Thyroid gland (tissue), 4 donors: ENCODE data around the gene ZDHHC18. TPM values are rescaled to one million over a fixed set of nuclear protein-coding genes. Genes with fewer than 3 reads are reported as not detected.
"Not testable (repeated sequence)": the region's sequence is repeated elsewhere in the genome, so short reads cannot be mapped to it uniquely, and the experiment has no call there.

Source experiments
- DNase-seq, 2 donors: peaks; one replicate each; pipeline ENCODE4 v3.0.0-alpha.2; 2019
- H3K27ac ChIP-seq, 3 donors: fragments of 200-600 bp; sonication (generic); 1 replicate in 2 of 3; 2 replicates in 1 of 3; pipeline ENCODE4 v1.5.1; 2016 to 2019; ENCODE audit warnings: mild to moderate bottlenecking in 1 of 3, moderate library complexity in 1 of 3
- H3K27me3 ChIP-seq: fragments of 200-600 bp; sonication (generic); one replicate; pipeline ENCODE4 v1.5.1; 2019
- H3K36me3 ChIP-seq, 2 donors: fragments of 200-600 bp; sonication (generic); one replicate each; pipeline ENCODE4 v1.5.1; 2016 to 2019
- H3K4me1 ChIP-seq, 2 donors: fragments of 200-600 bp; sonication (generic); one replicate each; pipeline ENCODE4 v1.5.1; 2017 to 2019
- H3K4me3 ChIP-seq, 3 donors: fragments of 200-600 bp; sonication (generic); replicated peaks in 1 of 3; 1 replicate in 2 of 3; 2 replicates in 1 of 3; pipeline ENCODE4 v1.5.1; 2016; ENCODE audit warnings: mild to moderate bottlenecking in 1 of 3
- H3K9me3 ChIP-seq: fragments of 200-600 bp; sonication (generic); one replicate; pipeline ENCODE4 v1.5.1; 2017
- CTCF ChIP-seq, 6 experiments: fragments of 200-600 bp in 3 of 6; fragments of 450-650 bp in 3 of 6; sonication (generic) in 3 of 6; IDR thresholded peaks; one replicate each; pipeline ENCODE4 v1.5.1; 2016 to 2019; ENCODE audit warnings: antibody characterized with exemption in 6 of 6, mild to moderate bottlenecking in 2 of 6, inconsistent platforms in 1 of 6, moderate library complexity in 1 of 6
- POLR2A ChIP-seq, 2 donors: fragments of 450-650 bp; IDR thresholded peaks; one replicate each; pipeline ENCODE4 v1.6.1; 2017; ENCODE audit warnings: antibody characterized with exemption in 2 of 2, mild to moderate bottlenecking in 2 of 2, moderate library complexity in 1 of 2
- WGBS, 2 donors: methylation state at CpG; one replicate each; pipeline ENCODE4 v1.1.5; 2017; 5-methylcytosine and 5-hydroxymethylcytosine counted together
- intact Hi-C: fragments of 100-400 bp; cut with DNase I; formaldehyde crosslinking; loops from one replicate; pipeline ENCODE4 v1.15.1; 2023
- total RNA-seq, 4 donors: library from RNA; depleted of rRNA; stranded (reverse); fragments of >200 nt; gene quantifications; one replicate each; pipeline ENCODE4 v1.2.3, GENCODE V29; 2016

ZDHHC18 gene
- total RNA-seq, 4 donors from 2014 or later, result 11.4 to 33.1 (median 21.4) TPM

GRCh38 chr1:26831546-26832248 lies 5.2 kb downstream of the ZDHHC18 start:
- Histone ChIP-seq H3K36me3 (peaks cover 33 to 36% of the 10 kb centered on the region in 2 donors), H3K9me3 (no peaks in the 10 kb centered on the region), H3K4me1 (peaks cover 31 to 34% of the 10 kb centered on the region in 2 donors), H3K4me3 (no peak overlapping the region), H3K27me3 (no peaks in the 10 kb centered on the region), H3K27ac (no peak overlapping the region)
- TF ChIP-seq CTCF (IDR thresholded peaks at IDR 0.05) (no peak), POLR2A (IDR thresholded peaks at IDR 0.05) (no peak)
- intact Hi-C loops, result no loop called here
- no peak for DNase-seq
- WGBS, 2 donors, result 71% methylated on average over 3 of the region's 3 CpGs

- Histone ChIP-seq H3K9me3 (no peaks in the 10 kb centered on the region), H3K36me3 (peaks cover 33 to 36% of the 10 kb centered on the region in 2 donors), H3K27me3 (no peaks in the 10 kb centered on the region), H3K4me3 (no peak overlapping the region), H3K4me1 (peaks cover 29 to 31% of the 10 kb centered on the region in 2 donors), H3K27ac (no peak overlapping the region)
- no peak for TF ChIP-seq CTCF (IDR thresholded peaks at IDR 0.05)
- no peak for TF ChIP-seq POLR2A (IDR thresholded peaks at IDR 0.05)
- no peak for DNase-seq
- intact Hi-C loops, result no loop called here
- 91 to 92% methylated on average over 16 of the region's 16 CpGs for WGBS, 2 donors
These were observed 5.9 kb downstream of the ZDHHC18 start for GRCh38 chr1:26832249-26832960.

- peaks cover 36 to 38% of the 10 kb centered on the region in 2 donors for H3K36me3 ChIP-seq
- H3K27me3 ChIP-seq, result no peaks in the 10 kb centered on the region
- no peak overlapping the region for H3K27ac ChIP-seq
- 79 to 91% methylated on average over 22 to 23 of the region's 23 CpGs for WGBS, 2 donors
- no peaks in the 10 kb centered on the region for H3K9me3 ChIP-seq
- H3K4me1 ChIP-seq, result peaks cover 16 to 18% of the 10 kb centered on the region in 2 donors
- no peak overlapping the region for H3K4me3 ChIP-seq
- DNase-seq, result peak; percentile 8 to 24
- TF ChIP-seq CTCF (IDR thresholded peaks at IDR 0.05) (no peak), POLR2A (IDR thresholded peaks at IDR 0.05) (no peak)
- intact Hi-C loops, result no loop called here
These were observed 7.2 kb downstream of the ZDHHC18 start for GRCh38 chr1:26833432-26834405.

- DNase-seq, H3K27me3 ChIP-seq, intact Hi-C loops, H3K4me3 ChIP-seq, H3K9me3 ChIP-seq, H3K4me1 ChIP-seq, H3K27ac ChIP-seq: not testable (repeated sequence)
- H3K36me3 ChIP-seq, result peaks cover 47 to 56% of the 10 kb centered on the region in 2 donors
- WGBS, 2 donors, result 89 to 90% methylated on average over 5 of the region's 5 CpGs
These were observed 11.2 kb downstream of the ZDHHC18 start for GRCh38 chr1:26837665-26838064.
